K562 (cell line): ENCODE data around the gene ACTR5. TPM values are rescaled to one million over a fixed set of nuclear protein-coding genes. Genes with fewer than 3 reads are reported as not detected.

Experiments
- ARID2 ChIP-seq: fragments of 450-650 bp; IDR thresholded peaks from 2 replicates; pipeline ENCODE4 v1.6.1; 2017; ENCODE audit warnings: antibody characterized with exemption, mild to moderate bottlenecking
- BCLAF1 ChIP-seq, 2 experiments: fragments of 450-650 bp in 1 of 2; IDR thresholded peaks; 2 replicates each; pipeline ENCODE4 v1.6.1; 2011 to 2017; ENCODE audit warnings: low read depth in 2 of 2, antibody characterized with exemption in 1 of 2, borderline replicate concordance in 1 of 2, low read length in 1 of 2, mild to moderate bottlenecking in 1 of 2, mixed read lengths in 1 of 2; ENCODE audit not compliant: control insufficient read depth in 1 of 2
- ETS1 ChIP-seq: conservative IDR thresholded peaks from 2 replicates; pipeline ENCODE4 v1.6.1; 2011; ENCODE audit warnings: low read depth, mild to moderate bottlenecking, low read length; ENCODE audit not compliant: control insufficient read depth
- L3MBTL2 ChIP-seq: fragments of 450-650 bp; IDR thresholded peaks from 2 replicates; pipeline ENCODE4 v1.6.1; 2016; ENCODE audit warnings: mild to moderate bottlenecking, moderate library complexity
- LCOR ChIP-seq: sonication (generic); formaldehyde crosslinking; IDR thresholded peaks from 2 replicates; pipeline ENCODE4 v1.8.0; 2022; ENCODE audit warnings: mild to moderate bottlenecking, missing genetic modification reagents
- MAX ChIP-seq: sonication (generic); formaldehyde crosslinking; IDR thresholded peaks from 2 replicates; pipeline ENCODE4 v1.9.0; 2022; ENCODE audit warnings: mild to moderate bottlenecking, missing genetic modification reagents
- MED1 ChIP-seq: sonication (generic); formaldehyde crosslinking; IDR thresholded peaks from 2 replicates; pipeline ENCODE4 v1.8.1; 2023; ENCODE audit warnings: missing genetic modification reagents, borderline replicate concordance
- NELFE ChIP-seq: IDR thresholded peaks from 2 replicates; pipeline ENCODE4 v1.6.1; 2011; ENCODE audit warnings: mild to moderate bottlenecking; ENCODE audit not compliant: insufficient read depth, insufficient read length
- NUFIP1 ChIP-seq: fragments of 450-650 bp; IDR thresholded peaks from 2 replicates; pipeline ENCODE4 v1.6.1; 2018; ENCODE audit not compliant: partially characterized antibody
- POLR2G ChIP-seq: fragments of 200-400 bp; formaldehyde crosslinking; IDR thresholded peaks from 2 replicates; pipeline ENCODE4 v1.6.1; 2017; ENCODE audit warnings: low read depth, mild to moderate bottlenecking, antibody characterized with exemption, low read length, moderate library complexity
- RB1 ChIP-seq: fragments of 450-650 bp; IDR thresholded peaks from 2 replicates; pipeline ENCODE4 v1.6.1; 2017; ENCODE audit warnings: low read depth, mild to moderate bottlenecking
- SAP30 ChIP-seq: fragments of 200-600 bp; sonication (generic); IDR thresholded peaks from 2 replicates; pipeline ENCODE4 v1.6.1; 2012; ENCODE audit warnings: borderline replicate concordance, low read depth, mild to moderate bottlenecking, moderate library complexity, low read length, control low read depth, inconsistent platforms; ENCODE audit not compliant: insufficient read depth, poor library complexity, severe bottlenecking
- TEAD1 ChIP-seq, 2 experiments: fragments of 450-650 bp in 1 of 2; sonication (generic) in 1 of 2; formaldehyde crosslinking; IDR thresholded peaks; 2 replicates each; pipeline versions ENCODE4 v1.4.0 to v1.8.0; 2020 to 2022; ENCODE audit warnings: mild to moderate bottlenecking in 2 of 2, missing genetic modification reagents in 1 of 2
- WHSC1 ChIP-seq: IDR thresholded peaks from one replicate; pipeline ENCODE4 v1.6.1; 2012; ENCODE audit warnings: low read length, control low read depth, inconsistent platforms
- YY1 ChIP-seq, 3 experiments: IDR thresholded peaks; 2 replicates each; pipeline ENCODE4 v1.6.1; 2011; ENCODE audit warnings: low read length in 2 of 3, mild to moderate bottlenecking in 2 of 3, moderate library complexity in 2 of 3, borderline replicate concordance in 1 of 3, control low read depth in 1 of 3, low read depth in 1 of 3; ENCODE audit not compliant: insufficient read depth in 3 of 3, insufficient replicate concordance in 2 of 3, control insufficient read depth in 1 of 3, insufficient read length in 1 of 3; ENCODE audit errors: extremely low read depth in 1 of 3
- ZNF384 ChIP-seq: IDR thresholded peaks from 2 replicates; pipeline ENCODE4 v1.6.1; 2012; ENCODE audit warnings: low read depth, low read length, improper control_type of control experiment
- ZNF644 ChIP-seq: fragments of 200-800 bp; sonication (Bioruptor generic); IDR thresholded peaks from 2 replicates; pipeline ENCODE4 v1.6.1; 2016; ENCODE audit warnings: low read depth, missing genetic modification characterization, missing compliant biosample characterization
- ZSCAN29 ChIP-seq: fragments of 450-650 bp; IDR thresholded peaks from 2 replicates; pipeline ENCODE4 v1.6.1; 2017
- polyA plus RNA-seq, 8 experiments: library from polyadenylated mRNA; depleted of rRNA in 4 of 8; stranded (reverse) in 5 of 8; unstranded in 3 of 8; fragments of >200 nt; fragmentation: Nextera tagmentation in 2 of 8; fragmentation: Illumina TruSeq in 1 of 8; extraction: Ambion mirVana in 2 of 8; extraction: Trizol in 1 of 8; gene quantifications; 2 replicates each; pipeline versions ENCODE4 v1.2.1 to v1.2.3, GENCODE V29; 2011 to 2014; ENCODE audit warnings: inconsistent platforms in 1 of 8, missing spikeins in 1 of 8
- total RNA-seq, 7 experiments: library from RNA; depleted of rRNA in 6 of 7; stranded (reverse); fragments of >200 nt in 6 of 7; fragmentation: Illumina TruSeq in 2 of 7; extraction: Trizol in 2 of 7; gene quantifications; 2 replicates each; pipeline versions ENCODE4 v1.2.1 to v1.2.3, GENCODE V29; 2011 to 2021; ENCODE audit warnings: low replicate concordance in 1 of 7
- TF ChIP-seq, protein P1 (sequence below): sonication (generic); formaldehyde crosslinking; IDR thresholded peaks from 2 replicates; pipeline ENCODE4 v1.9.0; 2022; ENCODE audit warnings: mild to moderate bottlenecking, missing genetic modification reagents
- TF ChIP-seq, protein P2 (sequence below): sonication (generic); formaldehyde crosslinking; IDR thresholded peaks from 2 replicates; pipeline ENCODE4 v1.5.0; 2020; ENCODE audit warnings: missing genetic modification reagents

ACTR5 gene
- total and polyA plus RNA-seq, 9 of the 15 experiments (the other 6 are each of a cell fraction or from before 2014, with no cell fraction given), result 0.93 to 18.8 (median 12.9) TPM

DNA sequence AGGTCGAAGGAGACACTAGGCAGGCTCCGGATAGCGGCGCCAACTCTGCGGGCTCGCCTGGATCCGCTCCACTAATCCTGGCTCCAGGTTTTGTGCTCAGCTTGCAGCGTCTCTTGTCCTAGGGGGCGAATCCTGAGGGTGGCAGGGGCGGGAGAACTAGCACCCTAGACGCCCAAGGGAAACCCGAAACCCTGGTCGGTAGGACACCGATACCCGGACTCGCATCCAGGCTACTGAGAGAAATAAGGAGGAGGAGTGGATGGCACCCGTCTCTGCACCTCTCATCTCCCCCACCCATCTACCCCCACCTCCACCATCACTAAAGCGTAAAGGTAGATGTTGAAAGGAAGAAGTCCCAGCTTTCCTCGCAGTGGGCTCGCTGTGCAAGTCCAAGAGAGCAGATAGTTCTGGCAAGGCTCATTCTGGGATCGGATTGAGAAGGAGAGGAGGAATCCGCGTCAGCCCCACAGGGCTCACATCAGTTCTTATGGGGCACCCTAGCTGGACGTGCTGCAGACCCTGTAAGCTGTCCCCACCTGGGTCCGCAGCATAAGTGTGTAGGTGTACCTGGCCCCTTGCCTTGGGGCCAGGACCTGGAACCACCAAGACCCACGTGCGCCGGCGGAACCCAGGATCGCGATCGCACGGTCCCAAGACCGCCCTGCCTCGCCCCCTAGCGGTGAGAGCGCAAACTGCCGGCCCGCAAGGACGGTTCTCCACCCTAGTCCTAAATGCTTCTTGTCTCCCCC is 17.1 kb upstream of the ACTR5 start (continued):
- TF ChIP-seq POLR2G (0 out of 2 replicates have a peak, but pooled peaks have one; percentile 14), ETS1 (0 out of 2 replicates have a peak, but pooled peaks have one; percentile 25), MAX (CRISPR knock-in tag) (peak; percentile 82), YY1 (IDR thresholded peaks at IDR 0.05; ENCODE audit: borderline replicate concordance in 1 of 3, control insufficient read depth in 1 of 3, extremely low read depth in 1 of 3, insufficient read depth in 3 of 3, insufficient read length in 1 of 3, insufficient replicate concordance in 2 of 3, low read depth in 1 of 3, low read length in 2 of 3) (peak in 2 of 3 experiments; percentile 24 to 45), BCLAF1 (IDR thresholded peaks at IDR 0.05; ENCODE audit: borderline replicate concordance in 1 of 2, control insufficient read depth in 1 of 2, low read depth in 2 of 2, low read length in 1 of 2) (no peak), ZSCAN29 (peak; percentile 33; the same call in 1 of the 2 replicates), NELFE (no peak), TEAD1 (CRISPR knock-in tag; IDR thresholded peaks at IDR 0.05) (peak in 1 of 2 experiments; percentile 45; a peak in 1 of 4 replicates), RB1 (peak; percentile 81), NUFIP1 (no peak), ARID2 (peak; percentile 59; the same call in 1 of the 2 replicates), ZNF384 (no peak), WHSC1 (no peak), MED1 (CRISPR knock-in tag) (no peak), SAP30 (peak; percentile 9), LCOR (CRISPR knock-in tag) (no peak), ZNF644 (no peak), L3MBTL2 (peak; percentile 84)
- TF ChIP-seq, protein P1, sequence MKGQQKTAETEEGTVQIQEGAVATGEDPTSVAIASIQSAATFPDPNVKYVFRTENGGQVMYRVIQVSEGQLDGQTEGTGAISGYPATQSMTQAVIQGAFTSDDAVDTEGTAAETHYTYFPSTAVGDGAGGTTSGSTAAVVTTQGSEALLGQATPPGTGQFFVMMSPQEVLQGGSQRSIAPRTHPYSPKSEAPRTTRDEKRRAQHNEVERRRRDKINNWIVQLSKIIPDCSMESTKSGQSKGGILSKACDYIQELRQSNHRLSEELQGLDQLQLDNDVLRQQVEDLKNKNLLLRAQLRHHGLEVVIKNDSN (CRISPR knock-in tag), result peak; percentile 21; the same call in 1 of the 2 replicates
- TF ChIP-seq, protein P2, sequence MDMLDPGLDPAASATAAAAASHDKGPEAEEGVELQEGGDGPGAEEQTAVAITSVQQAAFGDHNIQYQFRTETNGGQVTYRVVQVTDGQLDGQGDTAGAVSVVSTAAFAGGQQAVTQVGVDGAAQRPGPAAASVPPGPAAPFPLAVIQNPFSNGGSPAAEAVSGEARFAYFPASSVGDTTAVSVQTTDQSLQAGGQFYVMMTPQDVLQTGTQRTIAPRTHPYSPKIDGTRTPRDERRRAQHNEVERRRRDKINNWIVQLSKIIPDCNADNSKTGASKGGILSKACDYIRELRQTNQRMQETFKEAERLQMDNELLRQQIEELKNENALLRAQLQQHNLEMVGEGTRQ (CRISPR knock-in tag), result peak; percentile 17; the same call in 1 of the 2 replicates
